Measurements from ENCODE around the gene PAX7. TPM values are rescaled to one million over a fixed set of nuclear protein-coding genes. Genes with fewer than 3 reads are reported as not detected.
A peak's percentile ranks its signal among the peaks of the same experiment; 100 is the strongest.

PAX7 gene
- total RNA-seq, 1 donor from 2014 or later: not detected

GRCh38 chr1:18721776-18722175 is 91.1 kb downstream of the PAX7 start:
- intact Hi-C loops (cut with DNase I): no loop called here
- DNase-seq (ENCODE audit: low spot score): no peak

- DNase-seq (ENCODE audit: low spot score): no peak
These were observed 91.6 kb downstream of the PAX7 start for GRCh38 chr1:18722270-18722669.

GRCh38 chr1:18723206-18723605 is 92.6 kb downstream of the PAX7 start:
- intact Hi-C loops (cut with DNase I): no loop called here

More at GRCh38 chr1:18722270-18722669, 91.6 kb downstream of the PAX7 start:
- intact Hi-C loops (cut with DNase I): no loop called here

GRCh38 chr1:18723701-18724411 is 93.2 kb downstream of the PAX7 start:
- intact Hi-C loops (cut with DNase I): no loop called here
- DNase-seq (ENCODE audit: low spot score): no peak

More at GRCh38 chr1:18723206-18723605, 92.6 kb downstream of the PAX7 start:
- DNase-seq (ENCODE audit: low spot score): no peak

GRCh38 chr1:18724801-18725200 is 94.2 kb downstream of the PAX7 start:
- DNase-seq (ENCODE audit: low spot score): no peak
- intact Hi-C loops (cut with DNase I): no loop called here

GRCh38 chr1:18725231-18725895 is 94.7 kb downstream of the PAX7 start:
- DNase-seq (ENCODE audit: low spot score): no peak
- intact Hi-C loops (cut with DNase I): no loop called here

GRCh38 chr1:18726368-18726767 is 95.7 kb downstream of the PAX7 start:
- intact Hi-C loops (cut with DNase I): no loop called here
- DNase-seq (ENCODE audit: low spot score): no peak

GRCh38 chr1:18727956-18728355 is 97.3 kb downstream of the PAX7 start:
- intact Hi-C loops (cut with DNase I): no loop called here
- DNase-seq (ENCODE audit: low spot score): no peak

- intact Hi-C loops (cut with DNase I): no loop called here
These were observed 99.7 kb downstream of the PAX7 start for GRCh38 chr1:18730321-18730720.

GRCh38 chr1:18731148-18731547 is 100.5 kb downstream of the PAX7 start:
- intact Hi-C loops (cut with DNase I): no loop called here
- no peak for DNase-seq (ENCODE audit: low spot score)

More at GRCh38 chr1:18730321-18730720, 99.7 kb downstream of the PAX7 start:
- DNase-seq (ENCODE audit: low spot score): no peak

GRCh38 chr1:18731591-18732235 is 101.1 kb downstream of the PAX7 start:
- intact Hi-C loops (cut with DNase I): no loop called here
- no peak for DNase-seq (ENCODE audit: low spot score)

- DNase-seq (ENCODE audit: low spot score): peak; percentile 4
These were observed 102.0 kb downstream of the PAX7 start for GRCh38 chr1:18732686-18733085.

GRCh38 chr1:18734001-18734400 is 103.4 kb downstream of the PAX7 start:
- intact Hi-C loops (cut with DNase I): no loop called here
- DNase-seq (ENCODE audit: low spot score): peak; percentile 54

More at GRCh38 chr1:18732686-18733085, 102.0 kb downstream of the PAX7 start:
- intact Hi-C loops (cut with DNase I): no loop called here

GRCh38 chr1:18734461-18735223 is 104.0 kb downstream of the PAX7 start:
- peak; percentile 71 for DNase-seq (ENCODE audit: low spot score)
- intact Hi-C loops (cut with DNase I): no loop called here

- intact Hi-C loops (cut with DNase I): no loop called here
- peak; percentile 15 for DNase-seq (ENCODE audit: low spot score)
These were observed 104.8 kb downstream of the PAX7 start for GRCh38 chr1:18735224-18735997.

- intact Hi-C loops (cut with DNase I): no loop called here
These were observed 106.3 kb downstream of the PAX7 start for GRCh38 chr1:18736958-18737357.

GRCh38 chr1:18738126-18738525 is 107.5 kb downstream of the PAX7 start:
- DNase-seq (ENCODE audit: low spot score): peak; percentile 47
- intact Hi-C loops (cut with DNase I): no loop called here

More at GRCh38 chr1:18736958-18737357, 106.3 kb downstream of the PAX7 start:
- peak; percentile 47 for DNase-seq (ENCODE audit: low spot score)

- intact Hi-C loops (cut with DNase I): no loop called here
- DNase-seq (ENCODE audit: low spot score): peak; percentile 20
These were observed 108.0 kb downstream of the PAX7 start for GRCh38 chr1:18738617-18739016.

- intact Hi-C loops (cut with DNase I): no loop called here
- DNase-seq (ENCODE audit: low spot score): peak; percentile 3
These were observed 108.8 kb downstream of the PAX7 start for GRCh38 chr1:18739408-18739807.

Measured in cardiac septum (tissue), 1 donor.